ENCODE results near the gene SPRYD3. TPM values are rescaled to one million over a fixed set of nuclear protein-coding genes. Genes with fewer than 3 reads are reported as not detected.
A peak's percentile ranks its signal among the peaks of the same experiment; 100 is the strongest.

The SPRYD3 gene
- total RNA-seq, 1 donor from 2014 or later: 49.1 TPM

- Histone ChIP-seq H3K9me3 (replicated peaks) (no peaks in the 10 kb centered on the region), H3K27me3 (ENCODE audit: low read depth) (no peaks in the 10 kb centered on the region), H3K4me1 (peaks cover 99% of the 10 kb centered on the region), H3K36me3 (peaks cover 80% of the 10 kb centered on the region), H3K27ac (replicated peaks) (peak overlapping the region; percentile 100), H3K4me3 (peak overlapping the region; percentile 7)
- TF ChIP-seq, protein P1, sequence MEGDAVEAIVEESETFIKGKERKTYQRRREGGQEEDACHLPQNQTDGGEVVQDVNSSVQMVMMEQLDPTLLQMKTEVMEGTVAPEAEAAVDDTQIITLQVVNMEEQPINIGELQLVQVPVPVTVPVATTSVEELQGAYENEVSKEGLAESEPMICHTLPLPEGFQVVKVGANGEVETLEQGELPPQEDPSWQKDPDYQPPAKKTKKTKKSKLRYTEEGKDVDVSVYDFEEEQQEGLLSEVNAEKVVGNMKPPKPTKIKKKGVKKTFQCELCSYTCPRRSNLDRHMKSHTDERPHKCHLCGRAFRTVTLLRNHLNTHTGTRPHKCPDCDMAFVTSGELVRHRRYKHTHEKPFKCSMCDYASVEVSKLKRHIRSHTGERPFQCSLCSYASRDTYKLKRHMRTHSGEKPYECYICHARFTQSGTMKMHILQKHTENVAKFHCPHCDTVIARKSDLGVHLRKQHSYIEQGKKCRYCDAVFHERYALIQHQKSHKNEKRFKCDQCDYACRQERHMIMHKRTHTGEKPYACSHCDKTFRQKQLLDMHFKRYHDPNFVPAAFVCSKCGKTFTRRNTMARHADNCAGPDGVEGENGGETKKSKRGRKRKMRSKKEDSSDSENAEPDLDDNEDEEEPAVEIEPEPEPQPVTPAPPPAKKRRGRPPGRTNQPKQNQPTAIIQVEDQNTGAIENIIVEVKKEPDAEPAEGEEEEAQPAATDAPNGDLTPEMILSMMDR (IDR thresholded peaks at IDR 0.05; ENCODE audit: borderline replicate concordance): no peak
- intact Hi-C loops (cut with micrococcal nuclease): no loop called here
- DNase-seq: no peak
Observed at GRCh38 chr12:53062011-53062961, 16.9 kb downstream of the SPRYD3 start.

DNA sequence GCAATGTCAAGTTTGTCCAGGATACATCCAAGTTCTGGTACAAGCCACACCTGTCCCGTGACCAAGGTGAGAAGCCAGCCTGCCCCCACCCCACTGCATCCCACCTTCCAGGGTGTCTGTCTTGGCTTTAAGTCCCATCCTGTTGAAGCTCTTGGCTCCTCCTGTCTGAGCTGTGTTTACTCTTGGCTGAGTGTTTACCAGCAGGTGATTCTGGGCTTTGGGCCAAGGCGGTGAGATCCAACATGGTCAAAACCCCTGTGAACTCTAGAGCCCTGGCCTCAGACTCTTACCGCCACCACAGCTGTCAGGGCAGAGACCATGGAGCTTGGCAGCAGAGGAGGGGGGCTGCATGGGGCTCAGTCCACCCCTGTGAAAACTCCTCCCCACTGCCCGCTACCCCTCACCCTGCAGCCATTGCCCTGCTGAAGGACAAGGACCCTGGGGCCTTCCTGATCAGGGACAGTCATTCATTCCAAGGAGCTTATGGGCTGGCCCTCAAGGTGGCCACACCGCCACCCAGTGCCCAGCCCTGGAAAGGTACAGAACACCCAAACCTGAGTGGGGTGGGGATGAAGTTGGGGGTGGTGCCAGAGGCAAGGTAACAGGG is 17.7 kb downstream of the SPRYD3 start:
- no peak for DNase-seq
- peak overlapping the region; percentile 100 for H3K27ac ChIP-seq (replicated peaks)
- intact Hi-C loops (cut with micrococcal nuclease): no loop called here
- peak overlapping the region; percentile 7 for H3K4me3 ChIP-seq
- no peaks in the 10 kb centered on the region for H3K9me3 ChIP-seq (replicated peaks)
- peaks cover 99% of the 10 kb centered on the region for H3K4me1 ChIP-seq
- H3K36me3 ChIP-seq: peaks cover 84% of the 10 kb centered on the region
- TF ChIP-seq, protein P1 (IDR thresholded peaks at IDR 0.05; ENCODE audit: borderline replicate concordance): no peak
- H3K27me3 ChIP-seq (ENCODE audit: low read depth): no peaks in the 10 kb centered on the region

DNA sequence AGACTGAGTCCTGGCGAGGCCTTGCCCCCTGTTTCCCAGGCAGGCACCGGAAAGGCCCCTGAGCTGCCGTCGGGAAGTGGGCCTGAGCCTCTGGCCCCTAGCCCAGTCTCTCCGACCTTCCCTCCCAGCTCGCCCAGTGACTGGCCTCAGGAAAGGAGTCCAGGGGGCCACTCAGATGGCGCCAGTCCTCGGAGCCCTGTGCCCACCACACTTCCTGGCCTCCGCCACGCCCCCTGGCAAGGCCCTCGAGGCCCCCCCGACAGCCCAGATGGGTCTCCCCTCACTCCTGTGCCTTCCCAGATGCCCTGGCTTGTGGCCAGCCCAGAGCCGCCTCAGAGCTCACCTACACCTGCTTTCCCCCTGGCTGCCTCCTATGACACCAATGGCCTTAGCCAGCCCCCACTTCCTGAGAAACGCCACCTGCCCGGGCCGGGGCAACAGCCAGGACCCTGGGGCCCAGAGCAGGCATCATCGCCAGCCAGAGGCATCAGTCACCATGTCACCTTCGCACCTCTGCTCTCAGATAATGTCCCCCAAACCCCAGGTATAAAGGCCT is 18.4 kb downstream of the SPRYD3 start:
- Histone ChIP-seq H3K27me3 (ENCODE audit: low read depth) (no peaks in the 10 kb centered on the region), H3K4me1 (peaks cover 99% of the 10 kb centered on the region), H3K27ac (replicated peaks) (peak overlapping the region; percentile 100), H3K9me3 (replicated peaks) (no peaks in the 10 kb centered on the region), H3K36me3 (peaks cover 86% of the 10 kb centered on the region), H3K4me3 (peak overlapping the region; percentile 6)
- TF ChIP-seq, protein P1 (IDR thresholded peaks at IDR 0.05; ENCODE audit: borderline replicate concordance): no peak
- DNase-seq: no peak
- intact Hi-C loops (cut with micrococcal nuclease): no loop called here

DNA sequence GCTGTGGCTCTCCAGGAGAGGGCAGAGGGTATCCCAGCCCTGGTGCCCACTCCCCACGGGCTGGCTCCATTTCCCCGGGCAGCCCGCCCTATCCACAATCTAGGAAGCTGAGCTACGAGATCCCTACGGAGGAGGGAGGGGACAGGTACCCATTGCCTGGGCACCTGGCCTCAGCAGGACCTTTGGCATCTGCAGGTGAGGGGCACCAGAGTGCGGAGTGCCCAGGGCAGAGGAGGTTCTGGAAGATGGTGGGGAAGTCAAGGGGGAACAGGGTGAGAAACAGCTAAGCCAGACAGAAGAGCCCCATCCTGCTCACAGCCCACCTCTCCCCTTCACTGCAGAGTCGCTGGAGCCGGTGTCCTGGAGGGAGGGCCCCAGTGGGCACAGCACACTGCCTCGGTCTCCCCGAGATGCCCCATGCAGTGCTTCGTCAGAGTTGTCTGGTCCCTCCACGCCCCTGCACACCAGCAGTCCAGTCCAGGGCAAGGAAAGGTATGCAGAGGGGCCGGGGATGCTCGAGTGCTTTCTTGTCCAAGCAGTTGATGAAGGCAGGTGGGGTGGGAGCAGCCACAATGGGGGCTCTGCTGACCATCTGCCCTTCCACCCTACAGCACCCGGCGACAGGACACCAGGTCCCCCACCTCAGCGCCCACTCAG is 19.0 kb downstream of the SPRYD3 start:
- intact Hi-C loops (cut with micrococcal nuclease): no loop called here
- no peak for DNase-seq
- peak overlapping the region; percentile 100 for H3K27ac ChIP-seq (replicated peaks)
- peaks cover 99% of the 10 kb centered on the region for H3K4me1 ChIP-seq
- peak overlapping the region; percentile 6 for H3K4me3 ChIP-seq
- no peaks in the 10 kb centered on the region for H3K27me3 ChIP-seq (ENCODE audit: low read depth)
- peaks cover 88% of the 10 kb centered on the region for H3K36me3 ChIP-seq
- H3K9me3 ChIP-seq (replicated peaks): no peaks in the 10 kb centered on the region
- TF ChIP-seq, protein P1 (IDR thresholded peaks at IDR 0.05; ENCODE audit: borderline replicate concordance): no peak

- H3K27ac ChIP-seq (replicated peaks): peak overlapping the region; percentile 100
Observed at GRCh38 chr12:53059434-53060063, 19.6 kb downstream of the SPRYD3 start.

More at GRCh38 chr12:53059434-53060063, 19.6 kb downstream of the SPRYD3 start:
- Histone ChIP-seq H3K9me3 (replicated peaks) (no peaks in the 10 kb centered on the region), H3K27me3 (ENCODE audit: low read depth) (no peaks in the 10 kb centered on the region), H3K36me3 (peaks cover 91% of the 10 kb centered on the region), H3K4me1 (peaks cover 99% of the 10 kb centered on the region), H3K4me3 (no peak overlapping the region)
- intact Hi-C loops (cut with micrococcal nuclease): no loop called here
- DNase-seq: no peak
- TF ChIP-seq, protein P1 (IDR thresholded peaks at IDR 0.05; ENCODE audit: borderline replicate concordance): no peak
